ENCODE measurements around the gene HPCA. TPM values are rescaled to one million over a fixed set of nuclear protein-coding genes. Genes with fewer than 3 reads are reported as not detected.
A peak's percentile ranks its signal among the peaks of the same experiment; 100 is the strongest.

HPCA gene
- total and polyA plus RNA-seq, 5 donors = 0.07 TPM; not detected in 4

DNA sequence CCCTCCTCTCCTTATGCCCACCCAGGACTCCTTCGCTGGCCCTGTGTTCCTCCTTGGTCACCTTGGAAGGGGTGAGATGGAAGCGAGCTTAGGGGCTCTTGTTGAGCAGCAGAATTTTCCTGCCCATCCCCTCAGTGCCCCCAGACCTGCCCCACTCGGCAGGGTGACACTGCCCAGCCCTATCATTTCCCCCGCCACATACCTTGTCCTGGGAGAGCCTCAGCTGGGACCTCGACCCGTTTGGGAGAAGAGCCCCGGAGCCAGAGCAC, 14.2 kb upstream of the HPCA start:
- no peak for ATAC-seq
- no peak overlapping the region for H3K27ac ChIP-seq (ENCODE audit: low read length)
- intact Hi-C loops (cut with DNase I) = loop anchor here in 3 of 4 donors (10.0 kb wide), 4 partner anchors 157 to 477 kb away; partner anchors contain the start of genes AZIN2 (in 2 of the 3), BSDC1 (in 1 of the 3) and SYNC (in 1 of the 3)
- H3K27me3 ChIP-seq (ENCODE audit: control insufficient read depth, insufficient read depth) = no peaks in the 10 kb centered on the region
- DNase-seq = no peak
- H3K4me3 ChIP-seq (ENCODE audit: low read length) = no peak overlapping the region
- H3K4me1 ChIP-seq (ENCODE audit: control insufficient read depth, insufficient read depth, low read length) = no peaks in the 10 kb centered on the region
- H3K9me3 ChIP-seq (ENCODE audit: control insufficient read depth, low read length) = no peaks in the 10 kb centered on the region
- 52% methylated on average over 7 of the region's 7 CpGs for WGBS

DNA sequence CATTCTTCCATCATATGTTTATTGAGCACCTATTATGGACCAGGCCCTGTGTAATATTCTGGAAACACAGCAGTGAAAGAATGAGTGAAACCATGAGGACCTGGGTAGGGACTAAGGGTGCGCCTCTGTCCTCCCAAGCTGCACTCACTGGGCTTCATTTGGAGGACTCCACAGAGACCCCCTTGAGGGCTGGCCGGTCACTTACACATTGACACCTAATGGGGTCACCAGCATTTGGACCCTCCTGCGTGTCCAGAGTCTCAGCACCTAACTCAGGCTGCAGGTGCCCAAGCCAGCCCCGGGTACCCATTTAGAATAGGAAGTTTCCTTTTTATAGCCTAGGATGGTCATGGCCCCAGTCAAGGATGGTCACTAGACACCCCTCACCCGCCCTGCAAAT, 12.8 kb upstream of the HPCA start:
- intact Hi-C loops (cut with DNase I) = loop anchor here in 3 of 4 donors (10.0 kb wide), 4 partner anchors 159 to 479 kb away; partner anchors contain the start of genes AZIN2 (in 2 of the 3), BSDC1 (in 1 of the 3) and SYNC (in 1 of the 3)
- no peak for DNase-seq
- Histone ChIP-seq H3K27ac (ENCODE audit: low read length) (no peak overlapping the region), H3K9me3 (ENCODE audit: control insufficient read depth, low read length) (no peaks in the 10 kb centered on the region), H3K27me3 (ENCODE audit: control insufficient read depth, insufficient read depth) (no peaks in the 10 kb centered on the region), H3K4me1 (ENCODE audit: control insufficient read depth, insufficient read depth, low read length) (peaks cover 2% of the 10 kb centered on the region), H3K4me3 (ENCODE audit: low read length) (no peak overlapping the region)
- 86% methylated on average over 5 of the region's 5 CpGs for WGBS
- ATAC-seq = no peak

DNA sequence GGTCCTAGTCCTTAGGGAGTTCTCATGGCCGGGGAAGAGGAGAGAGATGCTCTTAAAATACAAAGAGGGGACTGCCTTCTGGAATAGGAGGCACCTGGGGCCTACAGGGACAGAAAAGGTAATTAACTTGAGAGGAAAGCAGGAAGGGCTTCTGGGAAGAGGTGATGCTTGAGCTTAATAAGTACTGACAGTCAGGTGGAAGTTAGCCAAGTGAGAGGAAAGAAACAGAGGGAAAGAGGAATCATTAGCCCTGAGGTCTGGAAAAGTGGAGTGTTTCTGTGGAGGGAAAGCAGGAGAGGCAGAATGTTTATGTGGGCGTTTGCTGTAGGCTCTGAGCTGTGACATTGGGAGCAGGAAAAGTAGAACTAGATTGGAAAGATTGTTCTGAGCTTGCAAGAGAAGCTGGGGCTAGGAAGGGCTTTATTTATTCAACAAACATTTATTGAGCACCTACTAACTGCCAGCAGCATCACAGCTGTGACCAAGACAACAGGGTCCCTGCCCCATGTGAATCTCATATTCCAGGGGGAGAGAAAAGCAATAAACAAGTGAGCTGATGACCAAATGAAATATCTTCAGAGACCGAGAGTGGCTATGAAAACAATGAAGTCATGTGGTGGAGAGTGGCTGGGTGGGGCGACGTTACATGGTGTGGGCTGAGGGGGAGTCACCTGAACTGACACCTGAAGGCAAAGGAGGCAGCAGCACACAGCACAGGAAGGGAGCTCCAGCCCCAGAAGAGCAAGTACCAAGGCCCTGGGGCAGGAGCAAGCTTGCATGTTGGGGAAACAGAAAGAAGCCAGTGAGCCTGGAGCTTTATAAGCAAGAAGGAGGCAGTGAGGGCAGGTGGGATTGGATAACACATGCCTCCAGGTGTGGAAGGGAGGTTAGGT, 11.2 kb upstream of the HPCA start:
- DNase-seq (no peak), ATAC-seq (no peak)
- intact Hi-C loops (cut with DNase I) = loop anchor here in 3 of 4 donors (10.0 kb wide), 4 partner anchors 160 to 480 kb away; partner anchors contain the start of genes AZIN2 (in 2 of the 3), BSDC1 (in 1 of the 3) and SYNC (in 1 of the 3)
- WGBS = 83% methylated on average over 5 of the region's 5 CpGs
- no peaks in the 10 kb centered on the region for H3K9me3 ChIP-seq (ENCODE audit: control insufficient read depth, low read length)
- H3K4me1 ChIP-seq (ENCODE audit: control insufficient read depth, insufficient read depth, low read length) = peaks cover 2% of the 10 kb centered on the region
- no peak overlapping the region for H3K27ac ChIP-seq (ENCODE audit: low read length)
- H3K4me3 ChIP-seq (ENCODE audit: low read length) = no peak overlapping the region
- no peaks in the 10 kb centered on the region for H3K27me3 ChIP-seq (ENCODE audit: control insufficient read depth, insufficient read depth)

DNA sequence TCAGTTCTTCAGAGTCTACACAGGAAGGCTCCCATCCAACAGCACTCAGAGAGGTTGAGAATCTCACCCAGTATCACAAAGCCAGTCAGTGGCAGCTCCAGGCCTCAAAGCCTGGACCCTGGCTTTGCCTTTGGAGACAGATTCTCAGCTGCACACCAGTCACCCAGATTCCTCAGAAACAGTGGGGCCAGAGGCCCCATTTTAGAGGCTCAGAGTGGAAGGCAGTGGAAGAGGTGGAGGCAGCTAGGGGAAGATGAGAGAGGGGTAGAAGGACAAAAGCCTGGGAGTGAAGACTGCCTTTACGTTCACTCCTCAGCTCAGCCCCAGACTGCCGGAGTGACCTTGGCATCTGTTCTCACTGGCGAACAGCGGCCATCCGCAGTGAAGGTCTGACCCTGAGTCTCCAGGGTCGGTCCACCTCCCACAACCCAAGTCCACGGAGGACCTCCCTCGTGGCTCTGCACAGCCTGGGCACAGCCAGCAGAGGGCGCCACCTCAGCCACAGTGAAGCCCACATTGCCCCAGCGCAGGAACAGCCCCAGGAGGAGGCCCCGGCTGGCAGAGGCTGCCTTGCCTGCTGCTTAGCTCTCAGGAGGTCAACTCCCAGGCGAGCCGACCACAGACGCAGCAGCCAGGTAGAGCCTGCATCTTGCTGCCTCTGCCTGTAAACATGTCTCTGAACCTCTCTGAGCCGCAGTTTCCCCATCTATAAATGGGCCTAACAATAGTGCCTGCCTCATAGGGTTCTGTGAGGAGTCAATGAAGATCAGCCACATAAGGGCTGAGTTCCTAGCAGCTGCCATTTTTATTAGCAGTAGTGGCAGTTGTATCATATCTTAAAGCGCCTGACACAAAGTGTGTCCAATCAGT, 9.7 kb upstream of the HPCA start:
- Histone ChIP-seq H3K27me3 (ENCODE audit: control insufficient read depth, insufficient read depth) (no peaks in the 10 kb centered on the region), H3K9me3 (ENCODE audit: control insufficient read depth, low read length) (no peaks in the 10 kb centered on the region), H3K4me1 (ENCODE audit: control insufficient read depth, insufficient read depth, low read length) (peaks cover 5% of the 10 kb centered on the region), H3K4me3 (ENCODE audit: low read length) (no peak overlapping the region), H3K27ac (ENCODE audit: low read length) (no peak overlapping the region)
- DNase-seq (peak; percentile 45 to 81 (median 79)), ATAC-seq (peak; percentile 52 to 59)
- intact Hi-C loops (cut with DNase I) = loop anchor here in 3 of 4 donors (10.0 kb wide), 4 partner anchors 162 to 482 kb away; partner anchors contain the start of genes AZIN2 (in 2 of the 3), BSDC1 (in 1 of the 3) and SYNC (in 1 of the 3)
- WGBS = 34% methylated on average over 16 of the region's 16 CpGs

DNA sequence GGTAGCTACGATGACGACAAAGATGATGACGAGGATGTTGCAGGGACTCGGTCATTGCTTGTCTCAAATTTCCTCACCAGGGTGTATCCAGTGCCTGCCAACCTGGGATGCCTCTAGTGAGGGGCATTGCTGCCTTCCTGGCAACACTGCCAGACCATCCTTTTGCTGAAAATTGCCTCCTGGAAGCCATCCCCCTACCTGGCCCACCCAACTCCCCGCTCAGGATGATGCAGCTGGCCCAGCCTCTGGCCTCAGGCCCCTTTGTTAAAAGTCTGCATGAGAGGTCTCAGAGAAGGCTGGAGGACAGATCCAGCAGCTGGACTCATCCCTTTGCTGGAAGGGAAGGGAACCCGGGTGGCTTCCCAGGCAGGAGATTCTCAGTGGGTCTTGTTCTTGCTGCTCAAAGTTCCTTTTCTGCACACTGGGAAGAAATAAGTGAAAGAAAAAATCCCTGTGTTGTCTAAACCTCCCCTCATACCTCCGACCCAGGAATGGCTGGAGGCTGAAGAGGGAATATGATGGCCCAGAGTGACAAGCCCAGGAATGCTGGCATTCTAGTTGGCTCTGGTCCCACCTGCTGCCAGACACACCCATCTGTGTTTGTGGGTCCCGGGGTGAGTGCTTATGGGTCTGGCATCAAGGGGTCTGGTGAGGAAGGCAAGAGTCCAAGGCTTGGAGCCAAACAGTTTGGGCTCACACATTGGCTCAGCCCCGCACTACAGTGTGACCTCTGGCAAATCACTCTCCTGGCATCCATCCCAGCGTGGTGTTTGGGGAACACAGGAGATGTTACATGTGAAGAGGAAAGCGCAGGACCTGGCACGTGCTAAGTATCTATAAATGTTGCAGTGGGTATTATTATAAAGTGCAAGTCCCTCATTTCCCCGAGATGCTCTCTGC, 8.8 kb upstream of the HPCA start:
- peaks cover 5% of the 10 kb centered on the region for H3K4me1 ChIP-seq (ENCODE audit: control insufficient read depth, insufficient read depth, low read length)

DNA sequence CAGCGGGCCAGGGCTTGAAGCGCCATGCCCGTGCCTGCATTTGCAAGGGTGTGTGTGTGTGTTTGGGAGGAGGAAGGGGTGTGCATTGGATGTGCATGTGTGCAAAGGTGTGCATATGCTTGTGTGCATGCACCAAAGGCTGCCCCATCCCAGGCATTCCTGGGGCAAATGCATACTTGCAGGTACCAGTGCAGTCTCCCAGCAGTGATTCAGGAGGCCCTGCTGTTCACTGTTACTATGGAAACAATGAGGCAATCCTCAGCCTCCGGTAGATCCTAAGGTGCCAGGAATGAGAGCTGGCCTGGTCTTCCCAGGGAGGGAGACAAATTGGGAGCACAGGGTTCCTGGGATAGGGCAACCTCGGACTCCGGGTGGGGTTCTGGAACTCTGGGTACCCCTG, 8.1 kb upstream of the HPCA start:
- Histone ChIP-seq H3K4me3 (ENCODE audit: low read length) (no peak overlapping the region), H3K27me3 (ENCODE audit: control insufficient read depth, insufficient read depth) (no peaks in the 10 kb centered on the region), H3K4me1 (ENCODE audit: control insufficient read depth, insufficient read depth, low read length) (peaks cover 5% of the 10 kb centered on the region), H3K9me3 (ENCODE audit: control insufficient read depth, low read length) (no peaks in the 10 kb centered on the region), H3K27ac (ENCODE audit: low read length) (no peak overlapping the region)
- intact Hi-C loops (cut with DNase I) = loop anchor here in 3 of 4 donors (10.0 kb wide), 4 partner anchors 163 to 483 kb away; partner anchors contain the start of genes AZIN2 (in 2 of the 3), BSDC1 (in 1 of the 3) and SYNC (in 1 of the 3)
- DNase-seq (no peak), ATAC-seq (no peak)
- 61% methylated on average over 6 of the region's 6 CpGs for WGBS

More for the DNA sequence above, 8.8 kb upstream of the HPCA start:
- DNase-seq = peak; percentile 66 to 85 (median 85)
- Histone ChIP-seq H3K27me3 (ENCODE audit: control insufficient read depth, insufficient read depth) (no peaks in the 10 kb centered on the region), H3K9me3 (ENCODE audit: control insufficient read depth, low read length) (no peaks in the 10 kb centered on the region), H3K4me3 (ENCODE audit: low read length) (no peak overlapping the region), H3K27ac (ENCODE audit: low read length) (no peak overlapping the region)
- WGBS = 50% methylated on average over 13 of the region's 13 CpGs
- intact Hi-C loops (cut with DNase I) = loop anchor here in 3 of 4 donors (10.0 kb wide), 4 partner anchors 163 to 483 kb away; partner anchors contain the start of genes AZIN2 (in 2 of the 3), BSDC1 (in 1 of the 3) and SYNC (in 1 of the 3)
- ATAC-seq = peak; percentile 60

DNA sequence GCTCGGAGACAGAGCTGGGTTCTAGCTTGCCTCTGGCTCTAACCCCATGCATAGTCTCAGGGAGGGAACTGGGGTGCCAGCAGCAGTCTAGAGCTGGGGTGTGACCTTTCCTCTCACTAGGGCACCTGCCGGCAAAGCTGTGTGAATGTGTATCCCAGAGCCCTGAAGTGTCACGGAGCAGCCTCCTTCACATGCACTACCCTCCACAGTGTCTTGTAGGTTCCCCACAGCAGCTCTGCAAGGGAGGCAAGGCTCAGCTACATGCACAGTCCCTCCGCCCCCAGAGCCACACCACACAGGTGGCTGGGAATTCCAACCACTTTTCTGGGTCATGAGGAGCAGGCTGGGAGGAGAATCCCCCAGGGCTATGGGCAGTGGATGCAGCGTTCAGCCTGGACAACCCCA, 7.7 kb upstream of the HPCA start:
- H3K4me3 ChIP-seq (ENCODE audit: low read length) = no peak overlapping the region
- DNase-seq = no peak
- intact Hi-C loops (cut with DNase I) = loop anchor here in 3 of 4 donors (10.0 kb wide), 4 partner anchors 164 to 484 kb away; partner anchors contain the start of genes AZIN2 (in 2 of the 3), BSDC1 (in 1 of the 3) and SYNC (in 1 of the 3)
- H3K27me3 ChIP-seq (ENCODE audit: control insufficient read depth, insufficient read depth) = no peaks in the 10 kb centered on the region
- H3K27ac ChIP-seq (ENCODE audit: low read length) = no peak overlapping the region
- no peaks in the 10 kb centered on the region for H3K9me3 ChIP-seq (ENCODE audit: control insufficient read depth, low read length)
- 69% methylated on average over 5 of the region's 5 CpGs for WGBS
- ATAC-seq = no peak
- peaks cover 5% of the 10 kb centered on the region for H3K4me1 ChIP-seq (ENCODE audit: control insufficient read depth, insufficient read depth, low read length)

DNA sequence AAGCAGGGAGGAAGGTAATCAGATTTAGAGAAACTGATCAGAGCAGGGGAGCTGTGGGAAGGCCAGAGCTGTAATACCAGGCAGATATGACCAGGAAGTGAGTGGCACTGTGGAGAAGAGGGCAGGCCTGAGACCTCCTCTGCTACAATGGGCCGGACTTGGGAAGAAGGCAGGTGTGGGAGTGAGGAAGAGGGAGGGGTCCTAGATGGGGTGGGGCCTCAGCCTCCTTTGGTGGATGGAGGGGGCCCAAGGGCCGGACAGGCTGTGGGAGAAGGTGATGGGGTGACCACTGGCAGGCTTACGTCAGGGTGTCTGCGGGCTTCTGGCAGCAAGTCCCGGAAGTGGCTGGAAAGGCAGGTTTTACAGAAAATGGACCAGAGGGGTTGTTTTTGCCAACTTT, 5.0 kb upstream of the HPCA start:
- DNase-seq = no peak
- no peaks in the 10 kb centered on the region for H3K9me3 ChIP-seq (ENCODE audit: control insufficient read depth, low read length)

DNA sequence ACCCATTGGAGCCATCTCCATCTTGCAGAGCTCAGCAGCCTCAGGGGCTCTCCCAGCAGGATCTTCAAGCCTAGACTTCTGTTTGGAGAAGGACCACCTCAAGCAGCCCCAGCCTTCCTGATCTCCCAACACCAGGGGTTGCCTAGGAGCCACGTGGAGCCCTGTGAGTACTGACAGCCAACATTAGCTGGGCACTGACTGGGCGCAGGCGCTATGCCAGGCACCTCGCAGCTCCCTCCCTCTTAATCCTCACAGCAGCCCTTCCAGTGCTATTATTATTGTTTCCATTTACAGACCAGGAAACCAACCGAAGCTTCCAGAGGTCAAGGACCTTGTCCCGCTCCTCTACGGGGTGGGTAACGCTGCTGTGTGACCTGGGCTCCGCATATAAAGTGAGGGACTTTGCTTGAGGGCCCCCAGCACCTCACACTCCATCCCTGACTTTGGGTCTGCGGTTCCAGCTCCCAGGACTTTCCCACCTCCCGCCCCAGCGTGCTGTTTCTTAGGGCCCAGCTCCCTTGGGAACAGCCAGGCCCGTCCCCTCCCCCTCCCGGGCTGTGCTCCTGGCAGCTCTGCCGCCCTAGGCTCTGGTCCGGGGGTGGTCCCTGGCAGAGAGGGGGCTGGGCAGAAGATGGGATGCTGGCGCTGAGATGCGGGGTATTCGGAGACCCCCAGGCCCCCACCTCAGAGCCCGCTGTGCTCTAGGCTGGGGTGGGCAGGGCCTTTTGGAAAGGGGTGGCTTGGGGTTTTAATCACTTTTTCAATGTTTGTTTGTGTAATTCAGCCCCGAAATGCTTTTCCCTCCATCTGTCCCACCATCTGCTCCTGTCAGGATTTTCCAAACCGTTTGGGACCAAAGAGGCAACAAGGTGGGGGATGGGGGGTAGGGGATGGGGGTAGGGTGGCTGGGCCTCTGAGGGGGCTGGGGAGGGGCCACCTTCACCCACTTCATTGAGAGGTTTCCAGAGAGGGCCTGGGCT, 4.1 kb upstream of the HPCA start:
- ATAC-seq (peak; percentile 62 to 67), DNase-seq (peak; percentile 52 to 79 (median 76))
- 15% methylated on average over 22 of the region's 22 CpGs for WGBS
- Histone ChIP-seq H3K27me3 (ENCODE audit: control insufficient read depth, insufficient read depth) (no peaks in the 10 kb centered on the region), H3K9me3 (ENCODE audit: control insufficient read depth, low read length) (no peaks in the 10 kb centered on the region), H3K4me1 (ENCODE audit: control insufficient read depth, insufficient read depth, low read length) (peaks cover 5% of the 10 kb centered on the region), H3K4me3 (ENCODE audit: low read length) (no peak overlapping the region), H3K27ac (ENCODE audit: low read length) (no peak overlapping the region)
- intact Hi-C loops (cut with DNase I) = no loop called here

More for the DNA sequence above, 5.0 kb upstream of the HPCA start:
- Histone ChIP-seq H3K27ac (ENCODE audit: low read length) (no peak overlapping the region), H3K4me1 (ENCODE audit: control insufficient read depth, insufficient read depth, low read length) (peaks cover 5% of the 10 kb centered on the region), H3K4me3 (ENCODE audit: low read length) (no peak overlapping the region), H3K27me3 (ENCODE audit: control insufficient read depth, insufficient read depth) (no peaks in the 10 kb centered on the region)
- no peak for ATAC-seq
- intact Hi-C loops (cut with DNase I) = no loop called here
- WGBS = 67% methylated on average over 5 of the region's 5 CpGs
